ENCODE results near the gene RDH16. TPM values are rescaled to one million over a fixed set of nuclear protein-coding genes. Genes with fewer than 3 reads are reported as not detected.

Gene RDH16
- polyA plus RNA-seq, 2 of the 4 experiments (the other 2 are of a cell fraction), result 0.06 to 0.21 TPM

- no peak overlapping the region for H3K4me2 ChIP-seq
- FAIRE-seq, result no peak
- CTCF ChIA-PET, result interaction anchor here (2.1 kb wide), 1 partner anchor 140 kb away, joined by 7 read pairs; no protein-coding TSS in a partner anchor
Measured at GRCh38 chr12:56980268-56980667, 22.9 kb upstream of the RDH16 start.

DNA sequence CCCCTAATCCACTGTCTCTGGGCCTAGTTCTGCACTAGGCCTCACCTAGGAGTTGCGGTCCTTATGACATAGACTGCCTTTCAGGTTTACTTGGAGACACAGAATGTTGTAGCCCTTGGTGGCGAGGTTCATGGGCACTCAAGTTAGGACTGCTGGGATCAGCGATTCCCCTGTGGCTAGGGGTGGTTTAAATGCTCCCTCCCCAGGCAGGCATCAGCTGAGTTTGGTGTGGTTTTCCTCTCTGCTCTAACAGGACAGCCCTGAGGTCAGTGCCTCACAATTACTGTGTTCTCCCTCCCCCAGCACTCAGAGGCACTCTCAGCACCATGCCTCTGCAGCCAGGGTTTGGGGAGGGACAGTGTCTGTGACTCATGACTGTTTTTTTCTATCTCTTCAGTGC is 22.2 kb upstream of the RDH16 start:
- Histone ChIP-seq H3K4me3 (no peak overlapping the region), H3K27ac (no peak overlapping the region), H3K4me2 (no peak overlapping the region), H3K9me3 (no peaks in the 10 kb centered on the region), H3K4me1 (no peaks in the 10 kb centered on the region)
- TF ChIP-seq RARB (CRISPR knock-in tag; IDR thresholded peaks at IDR 0.05), result no peak
- TF ChIP-seq JUN (IDR thresholded peaks at IDR 0.05), result no peak
- TF ChIP-seq FOSL2 (IDR thresholded peaks at IDR 0.05), result no peak
- no peak for TF ChIP-seq FOSL2 (CRISPR knock-in tag; IDR thresholded peaks at IDR 0.05)
- TF ChIP-seq, protein P1, sequence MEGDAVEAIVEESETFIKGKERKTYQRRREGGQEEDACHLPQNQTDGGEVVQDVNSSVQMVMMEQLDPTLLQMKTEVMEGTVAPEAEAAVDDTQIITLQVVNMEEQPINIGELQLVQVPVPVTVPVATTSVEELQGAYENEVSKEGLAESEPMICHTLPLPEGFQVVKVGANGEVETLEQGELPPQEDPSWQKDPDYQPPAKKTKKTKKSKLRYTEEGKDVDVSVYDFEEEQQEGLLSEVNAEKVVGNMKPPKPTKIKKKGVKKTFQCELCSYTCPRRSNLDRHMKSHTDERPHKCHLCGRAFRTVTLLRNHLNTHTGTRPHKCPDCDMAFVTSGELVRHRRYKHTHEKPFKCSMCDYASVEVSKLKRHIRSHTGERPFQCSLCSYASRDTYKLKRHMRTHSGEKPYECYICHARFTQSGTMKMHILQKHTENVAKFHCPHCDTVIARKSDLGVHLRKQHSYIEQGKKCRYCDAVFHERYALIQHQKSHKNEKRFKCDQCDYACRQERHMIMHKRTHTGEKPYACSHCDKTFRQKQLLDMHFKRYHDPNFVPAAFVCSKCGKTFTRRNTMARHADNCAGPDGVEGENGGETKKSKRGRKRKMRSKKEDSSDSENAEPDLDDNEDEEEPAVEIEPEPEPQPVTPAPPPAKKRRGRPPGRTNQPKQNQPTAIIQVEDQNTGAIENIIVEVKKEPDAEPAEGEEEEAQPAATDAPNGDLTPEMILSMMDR (IDR thresholded peaks at IDR 0.05), result no peak
- TF ChIP-seq MAFK (IDR thresholded peaks at IDR 0.05; ENCODE audit: partially characterized antibody), result no peak
- no peak for TF ChIP-seq HOXB13 (CRISPR knock-in tag; IDR thresholded peaks at IDR 0.05; ENCODE audit: low read depth)
- no peak for FAIRE-seq
- ChIA-PET CTCF (interaction anchor here (1.2 to 2.1 kb wide), 2 partner anchors 8 to 140 kb away, joined by 7 read pairs; no protein-coding TSS in a partner anchor), POLR2A (no interaction called here)
- DNase-seq (ENCODE audit: low read depth in 1 of 2, low spot score in 1 of 2), result no peak
- WGBS (ENCODE audit: missing lambda C conversion rate), result 87% methylated on average over 3 of the region's 3 CpGs
- ATAC-seq, result no peak

More at GRCh38 chr12:56980268-56980667, 22.9 kb upstream of the RDH16 start:
- DNase-seq (ENCODE audit: low read depth in 1 of 2, low spot score in 1 of 2) (no peak), ATAC-seq (no peak)
- no peak for TF ChIP-seq BCL3 (IDR thresholded peaks at IDR 0.05)
- TF ChIP-seq NR3C1 (IDR thresholded peaks at IDR 0.05), result no peak
- no peak for TF ChIP-seq CEBPB (IDR thresholded peaks at IDR 0.05)
- no peak for TF ChIP-seq PHF8 (IDR thresholded peaks at IDR 0.05; ENCODE audit: borderline replicate concordance, low read depth)
- no peak for TF ChIP-seq JUN (IDR thresholded peaks at IDR 0.05)
- TF ChIP-seq, protein P2, sequence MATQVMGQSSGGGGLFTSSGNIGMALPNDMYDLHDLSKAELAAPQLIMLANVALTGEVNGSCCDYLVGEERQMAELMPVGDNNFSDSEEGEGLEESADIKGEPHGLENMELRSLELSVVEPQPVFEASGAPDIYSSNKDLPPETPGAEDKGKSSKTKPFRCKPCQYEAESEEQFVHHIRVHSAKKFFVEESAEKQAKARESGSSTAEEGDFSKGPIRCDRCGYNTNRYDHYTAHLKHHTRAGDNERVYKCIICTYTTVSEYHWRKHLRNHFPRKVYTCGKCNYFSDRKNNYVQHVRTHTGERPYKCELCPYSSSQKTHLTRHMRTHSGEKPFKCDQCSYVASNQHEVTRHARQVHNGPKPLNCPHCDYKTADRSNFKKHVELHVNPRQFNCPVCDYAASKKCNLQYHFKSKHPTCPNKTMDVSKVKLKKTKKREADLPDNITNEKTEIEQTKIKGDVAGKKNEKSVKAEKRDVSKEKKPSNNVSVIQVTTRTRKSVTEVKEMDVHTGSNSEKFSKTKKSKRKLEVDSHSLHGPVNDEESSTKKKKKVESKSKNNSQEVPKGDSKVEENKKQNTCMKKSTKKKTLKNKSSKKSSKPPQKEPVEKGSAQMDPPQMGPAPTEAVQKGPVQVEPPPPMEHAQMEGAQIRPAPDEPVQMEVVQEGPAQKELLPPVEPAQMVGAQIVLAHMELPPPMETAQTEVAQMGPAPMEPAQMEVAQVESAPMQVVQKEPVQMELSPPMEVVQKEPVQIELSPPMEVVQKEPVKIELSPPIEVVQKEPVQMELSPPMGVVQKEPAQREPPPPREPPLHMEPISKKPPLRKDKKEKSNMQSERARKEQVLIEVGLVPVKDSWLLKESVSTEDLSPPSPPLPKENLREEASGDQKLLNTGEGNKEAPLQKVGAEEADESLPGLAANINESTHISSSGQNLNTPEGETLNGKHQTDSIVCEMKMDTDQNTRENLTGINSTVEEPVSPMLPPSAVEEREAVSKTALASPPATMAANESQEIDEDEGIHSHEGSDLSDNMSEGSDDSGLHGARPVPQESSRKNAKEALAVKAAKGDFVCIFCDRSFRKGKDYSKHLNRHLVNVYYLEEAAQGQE (IDR thresholded peaks at IDR 0.05), result no peak
- no peak for TF ChIP-seq HOXB5 (CRISPR knock-in tag; IDR thresholded peaks at IDR 0.05)
- no peak for TF ChIP-seq HEYL (CRISPR knock-in tag; IDR thresholded peaks at IDR 0.05)
- no peak for TF ChIP-seq USF2 (IDR thresholded peaks at IDR 0.05)
- no peak for TF ChIP-seq HOXB13 (CRISPR knock-in tag; IDR thresholded peaks at IDR 0.05; ENCODE audit: low read depth)
- TF ChIP-seq EP300 (IDR thresholded peaks at IDR 0.05), result no peak
- no peak for TF ChIP-seq RARB (CRISPR knock-in tag; IDR thresholded peaks at IDR 0.05)
- no peak for TF ChIP-seq NFE2L2 (conservative IDR thresholded peaks at IDR 0.05; ENCODE audit: low read length)
- TF ChIP-seq KDM5A (IDR thresholded peaks at IDR 0.05), result no peak
- TF ChIP-seq RAD21 (conservative IDR thresholded peaks at IDR 0.05 in 1 of 2, IDR thresholded peaks at IDR 0.05 in 1 of 2), result no peak
- no peak for TF ChIP-seq TFCP2L1 (CRISPR knock-in tag; IDR thresholded peaks at IDR 0.05)
- no peak for TF ChIP-seq ATOH8 (CRISPR knock-in tag; IDR thresholded peaks at IDR 0.05; ENCODE audit: low read depth)
- TF ChIP-seq BHLHE40 (IDR thresholded peaks at IDR 0.05; ENCODE audit: low read depth, low read length), result no peak
- TF ChIP-seq ZNF302 (CRISPR knock-in tag; IDR thresholded peaks at IDR 0.05), result no peak
- TF ChIP-seq JUNB (IDR thresholded peaks at IDR 0.05), result no peak
- Histone ChIP-seq H3K9me3 (no peaks in the 10 kb centered on the region), H3K27ac (no peak overlapping the region), H3K4me3 (no peak overlapping the region), H3K4me1 (no peaks in the 10 kb centered on the region)
- POLR2A ChIA-PET, result no interaction called here
- 87% methylated on average over 6 of the region's 6 CpGs for WGBS (ENCODE audit: missing lambda C conversion rate)

Measured in A549 (cell line).